HG03159 (cell line): ENCODE results near the gene PGAM5.
"Not testable (repeated sequence)": the region's sequence is repeated elsewhere in the genome, so short reads cannot be mapped to it uniquely, and the experiment has no call there.

Experiments
- ATAC-seq: cut with Tn5 transposase; IDR thresholded peaks from one replicate; pipeline ENCODE4 v1.9.1; 2021; ENCODE audit warnings: mild to moderate bottlenecking, moderate library complexity; ENCODE audit not compliant: unreplicated experiment

The PGAM5 gene

GRCh38 chr12:132687211-132688164 lies 23.2 kb upstream of the PGAM5 start, which contains the start of the genes POLE and PXMP2:
POLE (minus strand) TSS chr12:132687342; CDS start chr12:132687315, 27 bp downstream.
PXMP2 (plus strand) TSS chr12:132687587; CDS start chr12:132687671, 84 bp downstream.
- peak; percentile 87 for ATAC-seq

GRCh38 chr12:132689227-132689626 lies 21.4 kb upstream of the PGAM5 start:
- ATAC-seq: no peak

- no peak for ATAC-seq
Measured at GRCh38 chr12:132690112-132690511, 20.5 kb upstream of the PGAM5 start.

- ATAC-seq: not testable (repeated sequence)
Measured at GRCh38 chr12:132692030-132692429, 18.6 kb upstream of the PGAM5 start.

GRCh38 chr12:132694888-132695287 lies 15.8 kb upstream of the PGAM5 start:
- ATAC-seq: not testable (repeated sequence)

- ATAC-seq: no peak
Measured at GRCh38 chr12:132695431-132695830, 15.2 kb upstream of the PGAM5 start.

GRCh38 chr12:132698341-132698740 lies 12.3 kb upstream of the PGAM5 start:
- no peak for ATAC-seq

- ATAC-seq: no peak
Measured at GRCh38 chr12:132700212-132700822, 10.3 kb upstream of the PGAM5 start.

GRCh38 chr12:132702640-132703039 lies 8.0 kb upstream of the PGAM5 start:
- ATAC-seq: no peak

GRCh38 chr12:132703641-132704040 lies 7.0 kb upstream of the PGAM5 start:
- no peak for ATAC-seq

GRCh38 chr12:132707241-132707640 lies 3.4 kb upstream of the PGAM5 start:
- no peak for ATAC-seq

- no peak for ATAC-seq
Measured at GRCh38 chr12:132708150-132708549, 2.5 kb upstream of the PGAM5 start.

- ATAC-seq: peak; percentile 22
Measured at GRCh38 chr12:132710043-132710404, 618 bp upstream of the PGAM5 start.

- peak; percentile 17 for ATAC-seq
Measured at GRCh38 chr12:132711080-132711843, 620 bp downstream of the PGAM5 start.

- no peak for ATAC-seq
Measured at GRCh38 chr12:132713123-132713522, 2.5 kb downstream of the PGAM5 start.

GRCh38 chr12:132715874-132716273 lies 5.2 kb downstream of the PGAM5 start:
- ATAC-seq: no peak

- no peak for ATAC-seq
Measured at GRCh38 chr12:132716356-132716755, 5.7 kb downstream of the PGAM5 start.

- ATAC-seq: no peak
Measured at GRCh38 chr12:132717011-132717410, 6.4 kb downstream of the PGAM5 start.

- no peak for ATAC-seq
Measured at GRCh38 chr12:132717531-132718387, 7.1 kb downstream of the PGAM5 start.

- no peak for ATAC-seq
Measured at GRCh38 chr12:132718644-132719043, 8.0 kb downstream of the PGAM5 start.
